Measurements from ENCODE around the gene TUBA3C.

TUBA3C gene

GRCh38 chr13:19169991-19170390 is 11.6 kb downstream of the TUBA3C start:
- Histone ChIP-seq H3K9me3 (ENCODE audit: insufficient read depth, low read length) (no peaks in the 10 kb centered on the region), H4K20me1 (ENCODE audit: low read depth, low read length) (no peaks in the 10 kb centered on the region), H3K4me2 (ENCODE audit: low read depth, low read length, poor library complexity, severe bottlenecking) (no peak overlapping the region), H3K27me3 (ENCODE audit: low read length) (no peaks in the 10 kb centered on the region), H3F3A (ENCODE audit: insufficient read depth) (no peaks in the 10 kb centered on the region), H3K27ac (ENCODE audit: low read depth, low read length) (no peak overlapping the region), H3K9me2 (replicated peaks; ENCODE audit: insufficient read depth, low read length) (no peaks in the 10 kb centered on the region), H3K79me2 (ENCODE audit: insufficient read depth, low read length) (no peaks in the 10 kb centered on the region), H3K4me3 (ENCODE audit: insufficient read depth, low read length, poor library complexity, severe bottlenecking) (no peak overlapping the region), H3K36me3 (ENCODE audit: low read length) (no peaks in the 10 kb centered on the region), H3K9ac (ENCODE audit: low read length) (no peak overlapping the region), H2AFZ (ENCODE audit: low read depth, low read length, severe bottlenecking) (no peak overlapping the region)
- TF ChIP-seq, protein P1, sequence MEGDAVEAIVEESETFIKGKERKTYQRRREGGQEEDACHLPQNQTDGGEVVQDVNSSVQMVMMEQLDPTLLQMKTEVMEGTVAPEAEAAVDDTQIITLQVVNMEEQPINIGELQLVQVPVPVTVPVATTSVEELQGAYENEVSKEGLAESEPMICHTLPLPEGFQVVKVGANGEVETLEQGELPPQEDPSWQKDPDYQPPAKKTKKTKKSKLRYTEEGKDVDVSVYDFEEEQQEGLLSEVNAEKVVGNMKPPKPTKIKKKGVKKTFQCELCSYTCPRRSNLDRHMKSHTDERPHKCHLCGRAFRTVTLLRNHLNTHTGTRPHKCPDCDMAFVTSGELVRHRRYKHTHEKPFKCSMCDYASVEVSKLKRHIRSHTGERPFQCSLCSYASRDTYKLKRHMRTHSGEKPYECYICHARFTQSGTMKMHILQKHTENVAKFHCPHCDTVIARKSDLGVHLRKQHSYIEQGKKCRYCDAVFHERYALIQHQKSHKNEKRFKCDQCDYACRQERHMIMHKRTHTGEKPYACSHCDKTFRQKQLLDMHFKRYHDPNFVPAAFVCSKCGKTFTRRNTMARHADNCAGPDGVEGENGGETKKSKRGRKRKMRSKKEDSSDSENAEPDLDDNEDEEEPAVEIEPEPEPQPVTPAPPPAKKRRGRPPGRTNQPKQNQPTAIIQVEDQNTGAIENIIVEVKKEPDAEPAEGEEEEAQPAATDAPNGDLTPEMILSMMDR (IDR thresholded peaks at IDR 0.05; ENCODE audit: insufficient read depth, low read length, poor library complexity, severe bottlenecking), result no peak
- TF ChIP-seq EZH2phosphoT487 (conservative IDR thresholded peaks at IDR 0.05; ENCODE audit: low read length), result no peak

GRCh38 chr13:19169496-19169895 is 12.1 kb downstream of the TUBA3C start:
- no peaks in the 10 kb centered on the region for H3F3A ChIP-seq (ENCODE audit: insufficient read depth)
- H3K9me3 ChIP-seq (ENCODE audit: insufficient read depth, low read length), result no peaks in the 10 kb centered on the region
- no peaks in the 10 kb centered on the region for H3K36me3 ChIP-seq (ENCODE audit: low read length)
- no peak overlapping the region for H3K4me3 ChIP-seq (ENCODE audit: insufficient read depth, low read length, poor library complexity, severe bottlenecking)
- H3K4me2 ChIP-seq (ENCODE audit: low read depth, low read length, poor library complexity, severe bottlenecking), result no peak overlapping the region
- H3K9ac ChIP-seq (ENCODE audit: low read length), result no peak overlapping the region
- no peaks in the 10 kb centered on the region for H3K79me2 ChIP-seq (ENCODE audit: insufficient read depth, low read length)
- H2AFZ ChIP-seq (ENCODE audit: low read depth, low read length, severe bottlenecking), result no peak overlapping the region
- TF ChIP-seq, protein P1 (IDR thresholded peaks at IDR 0.05; ENCODE audit: insufficient read depth, low read length, poor library complexity, severe bottlenecking), result no peak
- no peak for TF ChIP-seq EZH2phosphoT487 (conservative IDR thresholded peaks at IDR 0.05; ENCODE audit: low read length)
- no peaks in the 10 kb centered on the region for H3K27me3 ChIP-seq (ENCODE audit: low read length)
- H3K27ac ChIP-seq (ENCODE audit: low read depth, low read length), result no peak overlapping the region
- H3K9me2 ChIP-seq (replicated peaks; ENCODE audit: insufficient read depth, low read length), result no peaks in the 10 kb centered on the region
- no peaks in the 10 kb centered on the region for H4K20me1 ChIP-seq (ENCODE audit: low read depth, low read length)

GRCh38 chr13:19161308-19161707 is 20.3 kb downstream of the TUBA3C start:
- Histone ChIP-seq H3K36me3 (ENCODE audit: low read length) (no peaks in the 10 kb centered on the region), H3K4me2 (ENCODE audit: low read depth, low read length, poor library complexity, severe bottlenecking) (no peak overlapping the region), H3K27me3 (ENCODE audit: low read length) (no peaks in the 10 kb centered on the region), H2AFZ (ENCODE audit: low read depth, low read length, severe bottlenecking) (no peak overlapping the region), H3K9me2 (replicated peaks; ENCODE audit: insufficient read depth, low read length) (no peaks in the 10 kb centered on the region), H3K79me2 (ENCODE audit: insufficient read depth, low read length) (no peaks in the 10 kb centered on the region), H3F3A (ENCODE audit: insufficient read depth) (no peaks in the 10 kb centered on the region), H3K4me3 (ENCODE audit: insufficient read depth, low read length, poor library complexity, severe bottlenecking) (no peak overlapping the region), H3K9me3 (ENCODE audit: insufficient read depth, low read length) (no peaks in the 10 kb centered on the region), H3K9ac (ENCODE audit: low read length) (no peak overlapping the region), H3K27ac (ENCODE audit: low read depth, low read length) (no peak overlapping the region), H4K20me1 (ENCODE audit: low read depth, low read length) (no peaks in the 10 kb centered on the region)
- no peak for TF ChIP-seq EZH2phosphoT487 (conservative IDR thresholded peaks at IDR 0.05; ENCODE audit: low read length)
- TF ChIP-seq, protein P1 (IDR thresholded peaks at IDR 0.05; ENCODE audit: insufficient read depth, low read length, poor library complexity, severe bottlenecking), result no peak
